ENCODE data around the gene GSTA5. TPM values are rescaled to one million over a fixed set of nuclear protein-coding genes. Genes with fewer than 3 reads are reported as not detected.
"Not testable (repeated sequence)": the region's sequence is repeated elsewhere in the genome, so short reads cannot be mapped to it uniquely, and the experiment has no call there.

The GSTA5 gene
- total RNA-seq, 4 donors from 2014 or later, result not detected

GRCh38 chr6:52871621-52872020, 31.0 kb upstream of the GSTA5 start:
- TF ChIP-seq CTCF (IDR thresholded peaks at IDR 0.05), result no peak
- no peak for TF ChIP-seq POLR2A (IDR thresholded peaks at IDR 0.05)
- no peak for TF ChIP-seq EP300 (IDR thresholded peaks at IDR 0.05)
- TF ChIP-seq POLR2AphosphoS5 (IDR thresholded peaks at IDR 0.05), result no peak
- Histone ChIP-seq H3K9me3 (no peaks in the 10 kb centered on the region), H3K4me1 (no peaks in the 10 kb centered on the region), H3K27me3 (no peaks in the 10 kb centered on the region), H3K27ac (no peak overlapping the region), H3K4me3 (no peak overlapping the region), H3K36me3 (no peaks in the 10 kb centered on the region)
- 18 to 32% methylated on average over 2 to 3 of the region's 3 CpGs for WGBS, 2 donors (ENCODE audit: low coverage in 1 of 2)
- no peak for ATAC-seq

- not testable (repeated sequence) for H3K4me1 ChIP-seq, H3K27me3 ChIP-seq, H3K9me3 ChIP-seq, H3K27ac ChIP-seq, H3K36me3 ChIP-seq, H3K4me3 ChIP-seq, ATAC-seq
- WGBS, 2 donors (ENCODE audit: low coverage in 1 of 2), result 71 to 81% methylated on average over 3 of the region's 3 CpGs
Observed at GRCh38 chr6:52870335-52871091, 29.9 kb upstream of the GSTA5 start.

- not testable (repeated sequence) for H3K9me3 ChIP-seq, H3K27ac ChIP-seq, H3K4me1 ChIP-seq, H3K27me3 ChIP-seq, ATAC-seq, H3K36me3 ChIP-seq, H3K4me3 ChIP-seq
- 0 to 60% methylated on average over 1 to 3 of the region's 5 CpGs for WGBS, 2 donors (ENCODE audit: low coverage in 1 of 2)
Observed at GRCh38 chr6:52868899-52869298, 28.3 kb upstream of the GSTA5 start.

GRCh38 chr6:52868240-52868639, 27.6 kb upstream of the GSTA5 start:
- no peak for ATAC-seq
- no peak overlapping the region for H3K4me3 ChIP-seq
- H3K9me3 ChIP-seq, result no peaks in the 10 kb centered on the region
- H3K27ac ChIP-seq, result no peak overlapping the region
- H3K4me1 ChIP-seq, result no peaks in the 10 kb centered on the region
- TF ChIP-seq CTCF (IDR thresholded peaks at IDR 0.05) (no peak), EP300 (IDR thresholded peaks at IDR 0.05) (no peak), POLR2A (IDR thresholded peaks at IDR 0.05) (no peak), POLR2AphosphoS5 (IDR thresholded peaks at IDR 0.05) (no peak)
- no peaks in the 10 kb centered on the region for H3K36me3 ChIP-seq
- 90% methylated on average over 1 of the region's 1 CpG for WGBS, 2 donors (ENCODE audit: low coverage in 1 of 2)
- H3K27me3 ChIP-seq, result no peaks in the 10 kb centered on the region

GRCh38 chr6:52861151-52861550, 20.5 kb upstream of the GSTA5 start:
- H3K4me3 ChIP-seq, result not testable (repeated sequence)

GRCh38 chr6:52858416-52858815, 17.8 kb upstream of the GSTA5 start:
- Histone ChIP-seq H3K4me1 (no peaks in the 10 kb centered on the region), H3K4me3 (no peak overlapping the region), H3K27me3 (peaks cover 11% of the 10 kb centered on the region), H3K36me3 (no peaks in the 10 kb centered on the region), H3K9me3 (no peaks in the 10 kb centered on the region), H3K27ac (no peak overlapping the region)
- 85 to 92% methylated on average over 4 of the region's 4 CpGs for WGBS, 2 donors (ENCODE audit: low coverage in 1 of 2)
- TF ChIP-seq POLR2AphosphoS5 (IDR thresholded peaks at IDR 0.05) (no peak), POLR2A (IDR thresholded peaks at IDR 0.05) (no peak), CTCF (IDR thresholded peaks at IDR 0.05) (no peak), EP300 (IDR thresholded peaks at IDR 0.05) (no peak)
- no peak for ATAC-seq

More at GRCh38 chr6:52861151-52861550, 20.5 kb upstream of the GSTA5 start:
- 95% methylated on average over 3 of the region's 7 CpGs; no CpG with 5 or more reads in 1 of the 2 donors for WGBS, 2 donors (ENCODE audit: low coverage in 1 of 2)
- not testable (repeated sequence) for H3K27ac ChIP-seq, H3K36me3 ChIP-seq, H3K4me1 ChIP-seq, H3K9me3 ChIP-seq, ATAC-seq
- peaks cover 11% of the 10 kb centered on the region for H3K27me3 ChIP-seq

GRCh38 chr6:52856137-52856536, 15.5 kb upstream of the GSTA5 start:
- H3K9me3 ChIP-seq, H3K27ac ChIP-seq, H3K4me3 ChIP-seq, ATAC-seq, H3K36me3 ChIP-seq, H3K4me1 ChIP-seq: not testable (repeated sequence)
- WGBS, 2 donors (ENCODE audit: low coverage in 1 of 2), result 0% methylated on average over 1 of the region's 3 CpGs; no CpG with 5 or more reads in 1 of the 2 donors
- peaks cover 11% of the 10 kb centered on the region for H3K27me3 ChIP-seq

Measured in gastroesophageal sphincter (tissue), 4 donors.